Stomach (tissue), 9 donors: ENCODE data around the gene KCNH8. TPM values are rescaled to one million over a fixed set of nuclear protein-coding genes. Genes with fewer than 3 reads are reported as not detected.

Experiments used
- DNase-seq, 2 donors: peaks; one replicate each; pipeline versions ENCODE4 v3.0.0 to v3.0.0-alpha.2; 2013 to 2019
- H3K27ac ChIP-seq, 5 donors: fragments of 200-600 bp in 4 of 5; sonication (generic) in 4 of 5; one replicate each; pipeline ENCODE4 v1.5.1; 2013 to 2019; ENCODE audit warnings: mild to moderate bottlenecking in 1 of 5, moderate library complexity in 1 of 5
- H3K27me3 ChIP-seq, 3 donors: fragments of 200-600 bp; sonication (generic); one replicate each; pipeline ENCODE4 v1.5.1; 2017 to 2019; ENCODE audit warnings: mixed run types in 1 of 3
- H3K36me3 ChIP-seq, 4 donors: fragments of 200-600 bp; sonication (generic); 1 replicate in 3 of 4; 2 replicates in 1 of 4; pipeline ENCODE4 v1.5.1; 2016 to 2019
- H3K4me1 ChIP-seq, 4 donors: fragments of 200-600 bp; sonication (generic); one replicate each; pipeline ENCODE4 v1.5.1; 2016 to 2019
- H3K4me3 ChIP-seq, 4 donors: fragments of 200-600 bp; sonication (generic) in 3 of 4; one replicate each; pipeline ENCODE4 v1.5.1; 2016 to 2019; ENCODE audit warnings: mild to moderate bottlenecking in 1 of 4
- H3K9me3 ChIP-seq, 4 donors: fragments of 200-600 bp; sonication (generic); one replicate each; pipeline ENCODE4 v1.5.1; 2016 to 2019
- CTCF ChIP-seq, 7 experiments: fragments of 450-650 bp in 4 of 7; fragments of 200-600 bp in 3 of 7; sonication (generic) in 3 of 7; IDR thresholded peaks; one replicate each; pipeline ENCODE4 v1.5.1; 2016 to 2019; ENCODE audit warnings: antibody characterized with exemption in 7 of 7, control low read depth in 2 of 7, mild to moderate bottlenecking in 1 of 7
- EP300 ChIP-seq: sonication (generic); formaldehyde crosslinking; IDR thresholded peaks from one replicate; pipeline ENCODE4 v1.6.1; 2017; ENCODE audit warnings: antibody characterized with exemption
- POLR2A ChIP-seq, 4 donors: fragments of 450-650 bp; IDR thresholded peaks; one replicate each; pipeline ENCODE4 v1.6.1; 2016; ENCODE audit warnings: antibody characterized with exemption in 4 of 4, control low read depth in 2 of 4, mild to moderate bottlenecking in 1 of 4, moderate library complexity in 1 of 4
- POLR2AphosphoS5 ChIP-seq, 3 donors: sonication (generic); formaldehyde crosslinking; IDR thresholded peaks; one replicate each; pipeline ENCODE4 v1.6.1; 2016; ENCODE audit warnings: antibody characterized with exemption in 3 of 3
- WGBS, 5 donors: extraction: QIAGEN DNeasy Blood & Tissue Kit in 3 of 5; methylation state at CpG; one replicate each; pipeline versions ENCODE4 v1.1.5 to v1.1.7; 2013 to 2018; 5-methylcytosine and 5-hydroxymethylcytosine counted together
- intact Hi-C: fragments of 100-400 bp; cut with DNase I; formaldehyde crosslinking; loops from one replicate; pipeline ENCODE4 v1.15.1; 2023; ENCODE audit warnings: low total_unique reads
- polyA plus RNA-seq, 3 donors: library from polyadenylated mRNA; stranded (reverse); fragments of 200-250 nt; gene quantifications; one replicate each; pipeline ENCODE4 v1.2.3, GENCODE V29; 2013
- total RNA-seq, 5 donors: library from RNA; depleted of rRNA; stranded (reverse); fragments of >200 nt; gene quantifications; one replicate each; pipeline versions ENCODE4 v1.1.0 to v1.2.3, GENCODE V29; 2014 to 2016
- donor health status: healthy with polysubstance abuse.
- donor health status: Bipolar disorder and iron deficiency.
- donor health status: healthy.

Gene KCNH8
- total and polyA plus RNA-seq, 8 donors = 0.29 to 5.3 (median 0.89) TPM; not detected in 1

GRCh38 chr3:19116239-19116638 is 32.1 kb upstream of the KCNH8 start:
- TF ChIP-seq POLR2AphosphoS5 (IDR thresholded peaks at IDR 0.05) = no peak
- intact Hi-C loops = no loop called here

GRCh38 chr3:19124752-19125151 is 23.6 kb upstream of the KCNH8 start:
- no peak overlapping the region for H3K27ac ChIP-seq
- H3K9me3 ChIP-seq = no peaks in the 10 kb centered on the region
- no peak overlapping the region for H3K4me3 ChIP-seq
- H3K4me1 ChIP-seq = no peaks in the 10 kb centered on the region
- 70 to 83% (median 78%) methylated on average over 1 of the region's 1 CpG for WGBS, 5 donors
- TF ChIP-seq EP300 = no peak
- no peak for TF ChIP-seq POLR2AphosphoS5 (IDR thresholded peaks at IDR 0.05)
- TF ChIP-seq POLR2A (IDR thresholded peaks at IDR 0.05) = no peak
- TF ChIP-seq CTCF (IDR thresholded peaks at IDR 0.05) = no peak
- H3K27me3 ChIP-seq = no peaks in the 10 kb centered on the region
- no peak for DNase-seq
- intact Hi-C loops = no loop called here
- no peaks in the 10 kb centered on the region for H3K36me3 ChIP-seq

More at GRCh38 chr3:19116239-19116638, 32.1 kb upstream of the KCNH8 start:
- no peak overlapping the region for H3K4me3 ChIP-seq
- no peaks in the 10 kb centered on the region for H3K36me3 ChIP-seq
- DNase-seq = no peak
- no peaks in the 10 kb centered on the region for H3K4me1 ChIP-seq
- WGBS, 5 donors = 61 to 82% (median 74%) methylated on average over 2 of the region's 2 CpGs
- peaks cover 0 to 5% (median 0%) of the 10 kb centered on the region in 3 donors for H3K27me3 ChIP-seq
- H3K27ac ChIP-seq = no peak overlapping the region
- peaks cover 0 to 9% (median 0%) of the 10 kb centered on the region in 4 donors for H3K9me3 ChIP-seq

- no peaks in the 10 kb centered on the region for H3K27me3 ChIP-seq
- H3K4me1 ChIP-seq = no peaks in the 10 kb centered on the region
- no peaks in the 10 kb centered on the region for H3K36me3 ChIP-seq
- TF ChIP-seq CTCF (IDR thresholded peaks at IDR 0.05) (no peak), POLR2A (IDR thresholded peaks at IDR 0.05) (no peak), POLR2AphosphoS5 (IDR thresholded peaks at IDR 0.05) (no peak), EP300 (no peak)
- intact Hi-C loops = no loop called here
- no peak overlapping the region for H3K27ac ChIP-seq
- 67 to 88% (median 81%) methylated on average over 1 of the region's 1 CpG for WGBS, 5 donors
- DNase-seq = no peak
- H3K4me3 ChIP-seq = no peak overlapping the region
- H3K9me3 ChIP-seq = peaks cover 0 to 2% (median under 1%) of the 10 kb centered on the region in 4 donors
These were observed 8.4 kb upstream of the KCNH8 start for GRCh38 chr3:19139863-19140262.

- H3K4me1 ChIP-seq = peaks cover 9 to 29% (median 26%) of the 10 kb centered on the region in 4 donors
- H3K27ac ChIP-seq = peak overlapping the region; percentile 74 to 84 (median 77)
- 0 to 1% (median 1%) methylated on average over 37 to 60 of the region's 60 CpGs for WGBS, 5 donors
- H3K36me3 ChIP-seq = no peaks in the 10 kb centered on the region
- TF ChIP-seq POLR2AphosphoS5 (IDR thresholded peaks at IDR 0.05) (no peak), EP300 (no peak), CTCF (IDR thresholded peaks at IDR 0.05) (peak in 3 of 7 experiments; percentile 31 to 44 (median 39)), POLR2A (IDR thresholded peaks at IDR 0.05) (no peak)
- peaks cover 0 to 6% (median 3%) of the 10 kb centered on the region in 4 donors for H3K9me3 ChIP-seq
- intact Hi-C loops = no loop called here
- H3K4me3 ChIP-seq = peak overlapping the region; percentile 61 to 83 (median 76)
- peaks cover 0 to 21% (median 13%) of the 10 kb centered on the region in 3 donors for H3K27me3 ChIP-seq
- DNase-seq = peak; percentile 76 to 94
These were observed 1.3 kb upstream of the KCNH8 start for GRCh38 chr3:19146685-19147650.
